Stimulated activated effector memory CD8-positive, alpha-beta T cell treated with anti-CD3 and anti-CD28 coated beads, Interleukin-12 subunit alpha, Interleukin-12 subunit beta, amount 100 ng/mL, for 72 hours (primary cell): ENCODE measurements around the gene NTN5.

Source experiments
- ATAC-seq: fragments of 150-1000 bp; cut with Tn5 transposase; 2 replicates; pipeline ENCODE4 v1.10.0; 2021
- DNase-seq, 2 donors: peaks; one replicate each; pipeline ENCODE4 v3.0.0; 2021 to 2022; ENCODE audit warnings: low spot score in 2 of 2
- H3K27ac Mint-ChIP-seq: one replicate; pipeline ENCODE4 v1.8.0; 2022; ENCODE audit warnings: mild to moderate bottlenecking, mixed read lengths
- H3K36me3 Mint-ChIP-seq: one replicate; pipeline ENCODE4 v1.8.0; 2022; ENCODE audit warnings: mild to moderate bottlenecking, mixed read lengths
- H3K4me1 Mint-ChIP-seq: one replicate; pipeline ENCODE4 v1.8.0; 2022; ENCODE audit warnings: mixed read lengths
- H3K4me3 Mint-ChIP-seq: one replicate; pipeline ENCODE4 v1.8.0; 2022; ENCODE audit warnings: mild to moderate bottlenecking, mixed read lengths
- H3K9me3 Mint-ChIP-seq: one replicate; pipeline ENCODE4 v1.8.0; 2022; ENCODE audit warnings: mixed read lengths

The NTN5 gene

DNA sequence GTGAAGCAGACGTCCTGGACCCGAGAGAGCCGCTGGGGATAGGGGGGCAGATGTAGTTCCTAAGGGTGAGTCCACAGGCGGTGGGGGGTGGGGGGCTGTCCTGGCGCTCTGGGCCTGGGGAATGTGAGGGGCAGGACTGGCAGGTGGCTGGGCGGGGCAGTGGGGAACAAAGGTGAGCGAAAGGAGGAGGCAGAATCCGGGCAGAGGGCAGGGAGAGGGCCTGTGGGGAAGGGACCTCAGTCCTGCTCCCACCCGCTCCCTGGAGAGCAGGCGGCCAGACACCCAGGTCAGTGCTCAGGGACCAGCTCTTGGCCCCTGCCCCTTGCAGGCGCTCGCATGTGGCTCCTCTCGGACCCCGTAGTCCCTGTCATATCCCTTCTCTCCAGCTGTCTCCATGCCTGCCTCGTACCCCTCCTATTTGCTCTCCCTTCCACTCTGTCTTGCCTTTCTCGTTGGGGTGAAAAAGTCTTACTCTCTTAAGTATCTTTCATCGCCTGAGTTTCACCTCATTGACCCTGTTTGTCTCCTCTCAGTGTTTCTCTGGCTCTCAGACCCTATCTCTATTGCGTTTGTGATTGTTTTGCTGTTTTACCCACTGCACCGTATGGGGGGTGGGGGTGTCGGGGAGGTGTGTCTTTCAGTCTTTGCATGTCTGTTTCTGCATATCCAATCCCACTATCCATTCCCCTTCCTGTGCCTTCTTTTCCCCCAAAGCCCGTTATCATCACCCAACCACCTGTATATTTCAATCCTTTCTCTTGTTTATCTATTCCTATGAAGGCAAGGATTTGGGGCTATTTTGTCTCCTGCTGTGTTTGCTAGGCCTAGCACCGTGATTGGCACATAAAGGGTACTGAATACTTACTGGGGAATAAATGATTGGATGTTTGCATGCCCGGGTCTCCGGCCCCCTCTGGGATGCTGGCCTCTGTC, 47.8 kb downstream of the NTN5 start:
- Mint-ChIP-seq H3K27ac (peak overlapping the region; percentile 95), H3K4me3 (peak overlapping the region; percentile 78), H3K4me1 (peaks cover 55% of the 10 kb centered on the region), H3K36me3 (peaks cover 58% of the 10 kb centered on the region), H3K9me3 (no peaks in the 10 kb centered on the region)
- ATAC-seq = no peak
- no peak for DNase-seq

GRCh38 chr19:48624067-48624594, 48.7 kb downstream of the NTN5 start:
- ATAC-seq = peak; percentile 82
- H3K4me1 Mint-ChIP-seq = peaks cover 62% of the 10 kb centered on the region
- H3K9me3 Mint-ChIP-seq = no peaks in the 10 kb centered on the region
- H3K36me3 Mint-ChIP-seq = peaks cover 60% of the 10 kb centered on the region
- DNase-seq = peak; percentile 90 to 97
- H3K27ac Mint-ChIP-seq = peak overlapping the region; percentile 95
- H3K4me3 Mint-ChIP-seq = peak overlapping the region; percentile 78

- peaks cover 60% of the 10 kb centered on the region for H3K4me1 Mint-ChIP-seq
- DNase-seq (no peak), ATAC-seq (no peak)
- H3K9me3 Mint-ChIP-seq = no peaks in the 10 kb centered on the region
- H3K36me3 Mint-ChIP-seq = peaks cover 65% of the 10 kb centered on the region
- peak overlapping the region; percentile 95 for H3K27ac Mint-ChIP-seq
- H3K4me3 Mint-ChIP-seq = peak overlapping the region; percentile 78
Observed at GRCh38 chr19:48623556-48624066, 49.2 kb downstream of the NTN5 start.

- Mint-ChIP-seq H3K27ac (peak overlapping the region; percentile 99), H3K4me3 (peak overlapping the region; percentile 91), H3K36me3 (peaks cover 90% of the 10 kb centered on the region), H3K4me1 (peaks cover 74% of the 10 kb centered on the region), H3K9me3 (no peaks in the 10 kb centered on the region)
- DNase-seq (no peak), ATAC-seq (no peak)
Observed at GRCh38 chr19:48619692-48620585, 52.9 kb downstream of the NTN5 start.

GRCh38 chr19:48618916-48619691, 53.7 kb downstream of the NTN5 start, which contains the start of the genes RPL18 and SPHK2:
TSS of gene RPL18 (minus strand) at chr19:48619178. CDS start at chr19:48619143, 35 bp downstream.
TSS of gene SPHK2 (plus strand) at chr19:48619506. CDS start at chr19:48620515, 1,009 bp downstream.
- ATAC-seq (peak; percentile 89), DNase-seq (peak; percentile 94 to 97)
- H3K4me3 Mint-ChIP-seq = peak within 1 kb of the TSS; percentile 91
- peaks cover 67% of the 10 kb centered on the region for H3K4me1 Mint-ChIP-seq
- H3K27ac Mint-ChIP-seq = peak within 1 kb of the TSS; percentile 99
- H3K36me3 Mint-ChIP-seq = peaks cover 94% of the 10 kb centered on the region
- no peaks in the 10 kb centered on the region for H3K9me3 Mint-ChIP-seq

- no peak for ATAC-seq
- no peaks in the 10 kb centered on the region for H3K9me3 Mint-ChIP-seq
- H3K4me1 Mint-ChIP-seq = peaks cover 66% of the 10 kb centered on the region
- no peak for DNase-seq
- peaks cover 94% of the 10 kb centered on the region for H3K36me3 Mint-ChIP-seq
- peak overlapping the region; percentile 91 for H3K4me3 Mint-ChIP-seq
- peak overlapping the region; percentile 99 for H3K27ac Mint-ChIP-seq
Observed at GRCh38 chr19:48618278-48618915, 54.4 kb downstream of the NTN5 start.

DNA sequence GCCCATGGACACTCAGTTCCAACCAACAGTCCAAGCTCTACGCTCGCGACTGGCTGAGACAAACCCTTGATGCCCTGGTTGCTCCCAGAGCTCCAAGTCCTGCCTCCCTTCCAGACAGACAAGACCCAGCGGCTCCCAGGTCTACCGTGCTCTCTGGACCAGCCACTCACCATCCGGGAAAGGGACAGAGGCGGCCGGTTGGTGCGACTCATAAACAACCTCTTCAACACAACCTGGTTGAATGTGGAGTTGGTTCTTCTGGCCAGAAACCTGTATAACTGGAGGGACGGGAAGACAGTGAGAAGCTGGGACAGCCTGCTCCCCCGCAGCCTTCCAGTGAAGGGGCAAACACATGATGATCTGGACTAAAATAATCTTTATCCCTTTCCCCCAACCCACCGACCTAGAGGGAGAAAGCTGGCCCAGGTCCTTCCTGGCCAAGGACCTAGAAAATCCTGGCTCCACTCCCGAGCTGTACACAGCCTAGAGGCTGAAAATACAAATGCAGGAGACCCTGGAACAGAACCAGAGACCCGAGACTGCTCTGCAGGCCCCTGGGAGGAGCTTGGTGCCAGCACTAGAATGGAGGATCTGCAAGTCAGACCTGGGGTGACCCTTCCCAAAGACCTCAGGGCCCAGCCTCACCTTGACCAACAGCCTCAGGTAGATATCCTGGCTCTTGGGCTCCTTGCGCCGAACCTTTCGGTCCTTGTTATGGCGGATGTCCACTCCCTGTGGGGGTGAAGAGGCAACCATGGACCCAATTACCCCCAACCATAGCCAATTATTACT, 55.5 kb downstream of the NTN5 start:
- peaks cover 87% of the 10 kb centered on the region for H3K36me3 Mint-ChIP-seq
- no peaks in the 10 kb centered on the region for H3K9me3 Mint-ChIP-seq
- peaks cover 58% of the 10 kb centered on the region for H3K4me1 Mint-ChIP-seq
- H3K27ac Mint-ChIP-seq = peak overlapping the region; percentile 99
- ATAC-seq (no peak), DNase-seq (no peak)
- H3K4me3 Mint-ChIP-seq = peak overlapping the region; percentile 91

- ATAC-seq = no peak
- no peaks in the 10 kb centered on the region for H3K9me3 Mint-ChIP-seq
Observed at GRCh38 chr19:48616491-48617056, 56.2 kb downstream of the NTN5 start.

GRCh38 chr19:48616041-48616436, 56.8 kb downstream of the NTN5 start:
- peak overlapping the region; percentile 91 for H3K4me3 Mint-ChIP-seq
- H3K4me1 Mint-ChIP-seq = peaks cover 56% of the 10 kb centered on the region
- H3K27ac Mint-ChIP-seq = peak overlapping the region; percentile 99
- H3K9me3 Mint-ChIP-seq = no peaks in the 10 kb centered on the region
- DNase-seq (no peak), ATAC-seq (no peak)
- H3K36me3 Mint-ChIP-seq = peaks cover 79% of the 10 kb centered on the region

More at GRCh38 chr19:48616491-48617056, 56.2 kb downstream of the NTN5 start:
- peak overlapping the region; percentile 99 for H3K27ac Mint-ChIP-seq
- peaks cover 84% of the 10 kb centered on the region for H3K36me3 Mint-ChIP-seq
- no peak for DNase-seq
- H3K4me3 Mint-ChIP-seq = peak overlapping the region; percentile 91
- H3K4me1 Mint-ChIP-seq = peaks cover 56% of the 10 kb centered on the region

GRCh38 chr19:48615231-48616040, 57.4 kb downstream of the NTN5 start:
- H3K36me3 Mint-ChIP-seq = peaks cover 77% of the 10 kb centered on the region
- H3K4me1 Mint-ChIP-seq = peaks cover 56% of the 10 kb centered on the region
- peak overlapping the region; percentile 99 for H3K27ac Mint-ChIP-seq

DNA sequence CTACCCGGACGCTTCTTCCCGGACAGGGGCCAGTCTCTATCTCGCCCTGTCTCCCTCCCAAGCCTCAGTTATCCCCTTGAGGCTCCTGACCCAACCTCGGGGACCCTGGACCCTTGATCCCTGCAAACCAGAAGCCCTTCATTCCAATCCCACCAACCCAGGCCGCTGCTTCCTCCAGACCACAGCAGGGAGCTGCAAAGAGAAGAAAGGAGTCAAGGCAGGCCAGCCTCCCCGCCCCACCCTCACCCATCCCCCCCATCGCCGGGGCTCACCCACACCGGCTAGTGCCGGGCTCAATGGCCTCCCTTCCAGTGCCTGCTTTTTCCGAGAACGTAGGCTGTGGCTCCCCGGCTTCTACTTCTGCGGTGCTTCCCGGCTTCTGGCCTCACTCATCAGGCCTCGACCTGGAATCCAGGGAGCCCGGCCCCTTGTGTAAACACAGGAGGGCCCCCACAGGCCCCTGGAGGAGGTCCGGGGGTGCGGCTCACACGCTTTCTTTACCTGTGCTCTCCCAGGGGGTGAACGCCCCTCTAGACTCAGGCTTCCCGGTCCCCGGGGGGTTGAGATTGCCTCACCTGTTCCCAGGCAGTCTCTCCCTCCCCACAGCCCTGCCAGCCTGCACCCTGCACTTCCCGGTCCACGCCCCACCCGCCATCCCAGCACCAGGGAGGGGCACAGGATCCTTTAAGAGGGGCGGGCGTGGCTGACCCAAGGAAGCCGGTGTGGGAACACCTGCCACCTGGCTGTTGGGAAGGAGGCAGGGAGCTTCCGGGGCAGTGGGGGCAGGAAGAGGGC, 58.2 kb downstream of the NTN5 start, which contains the start of gene FAM83E:
Gene FAM83E (minus strand): TSS at position 641 of the 795 bp plus-strand sequence. CDS start 1,704 bp downstream, outside the sequence.
- Mint-ChIP-seq H3K4me1 (peaks cover 47% of the 10 kb centered on the region), H3K27ac (peak within 1 kb of the TSS; percentile 99), H3K9me3 (no peaks in the 10 kb centered on the region), H3K36me3 (peaks cover 69% of the 10 kb centered on the region), H3K4me3 (peak within 1 kb of the TSS; percentile 91)
- DNase-seq (no peak), ATAC-seq (no peak)

More at GRCh38 chr19:48615231-48616040, 57.4 kb downstream of the NTN5 start:
- H3K4me3 Mint-ChIP-seq = peak overlapping the region; percentile 91
- no peak for ATAC-seq
- no peak for DNase-seq
- no peaks in the 10 kb centered on the region for H3K9me3 Mint-ChIP-seq
